C1 segment of cervical spinal cord (tissue), 14 donors: Measurements from ENCODE around the gene NUDT9.
"Not testable (repeated sequence)": the region's sequence is repeated elsewhere in the genome, so short reads cannot be mapped to it uniquely, and the experiment has no call there.

Source experiments
- DNase-seq, 14 donors: peaks; one replicate each; lab custom pipeline; 2025; lab: John Stamatoyannopoulos, UW

The NUDT9 gene

GRCh38 chr4:87409420-87409939 lies 12.9 kb upstream of the NUDT9 start:
- DNase-seq, result no peak

GRCh38 chr4:87410157-87410556 lies 12.2 kb upstream of the NUDT9 start:
- no peak for DNase-seq

GRCh38 chr4:87410679-87411078 lies 11.7 kb upstream of the NUDT9 start:
- DNase-seq, result no peak

DNA sequence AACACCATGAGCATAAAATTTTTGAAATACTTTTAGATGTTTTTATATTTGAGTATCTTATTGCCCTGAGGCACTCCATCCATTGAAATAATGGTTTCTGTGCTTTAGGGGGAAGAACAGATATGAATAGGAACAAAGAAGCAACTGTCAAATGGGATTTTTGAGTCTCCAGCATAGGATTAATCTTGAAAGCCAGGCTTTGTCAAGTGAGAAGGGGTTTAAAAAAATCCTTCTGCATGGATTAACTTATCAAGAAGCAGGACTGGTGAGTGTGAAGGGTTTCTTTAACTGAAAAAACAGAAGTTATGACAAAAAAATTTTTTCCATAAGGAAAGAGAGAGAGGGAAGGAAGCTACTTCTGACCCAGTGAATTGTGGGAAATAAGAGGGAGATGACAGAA lies 7.6 kb upstream of the NUDT9 start:
- DNase-seq, result no peak

DNA sequence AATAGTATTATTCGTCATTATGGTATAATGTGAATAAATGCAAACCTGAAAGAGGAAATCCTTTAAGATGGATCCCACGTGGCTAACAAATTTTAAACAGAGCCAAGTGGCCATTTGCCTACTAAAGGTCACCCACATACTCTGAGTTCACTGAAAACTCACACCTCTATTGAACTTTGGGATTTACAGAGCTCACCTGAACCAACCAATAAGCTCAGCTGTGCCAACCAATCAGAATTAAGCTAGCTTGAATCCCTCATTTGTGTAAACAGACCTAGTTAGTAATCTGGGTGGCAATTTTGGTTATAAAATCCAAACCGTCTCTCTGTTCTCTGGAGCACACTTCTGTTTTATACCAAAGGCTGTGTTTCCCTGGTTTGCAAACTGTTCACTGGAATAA lies 5.4 kb upstream of the NUDT9 start:
- no peak for DNase-seq

DNA sequence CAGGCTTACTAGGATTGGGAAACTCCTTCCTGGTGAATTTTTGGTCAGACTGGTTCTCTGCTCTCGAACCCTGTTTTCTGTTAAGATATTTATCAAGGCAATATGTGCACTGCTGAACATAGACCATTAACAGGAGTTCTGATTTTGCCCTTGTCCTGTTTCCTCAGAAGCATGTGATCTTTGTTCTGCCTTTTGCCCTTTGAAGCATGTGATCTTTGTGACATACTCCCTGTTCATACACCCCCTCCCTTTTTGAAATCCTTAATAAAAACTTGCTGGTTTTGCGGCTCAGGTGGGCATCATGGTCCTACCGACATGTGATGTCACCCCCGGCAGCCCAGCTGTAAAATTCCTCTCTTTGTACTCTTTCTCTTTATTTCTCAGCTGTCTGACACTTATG lies 4.0 kb upstream of the NUDT9 start:
- not testable (repeated sequence) for DNase-seq

GRCh38 chr4:87419578-87420249 lies 2.7 kb upstream of the NUDT9 start:
- DNase-seq, result no peak

DNA sequence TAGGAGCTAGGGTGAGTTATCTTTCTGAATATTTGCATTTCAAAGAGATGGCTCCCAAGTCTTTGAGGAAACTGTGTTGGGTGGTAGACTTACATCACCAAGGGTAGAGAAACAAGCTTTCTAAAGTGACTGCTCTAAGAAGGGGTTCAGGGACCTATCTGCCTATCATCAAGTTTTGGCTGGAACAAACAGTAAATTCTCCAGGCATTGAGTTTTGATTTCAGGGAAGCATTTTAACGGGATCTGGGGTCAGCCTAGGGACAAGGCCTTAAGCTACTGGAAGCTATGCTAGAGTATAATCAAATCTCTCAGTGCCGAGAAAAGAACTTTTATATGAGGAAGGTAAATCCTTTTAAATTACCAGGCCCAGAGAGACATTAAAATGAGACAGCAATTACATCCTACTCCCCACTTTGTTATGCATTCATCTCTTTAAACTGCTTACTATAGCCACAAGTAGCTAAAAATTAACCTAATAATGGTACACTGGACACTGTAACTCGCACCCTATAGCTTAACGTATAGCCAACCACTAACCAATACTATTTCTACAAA lies 2.0 kb upstream of the NUDT9 start:
- DNase-seq, result no peak

- DNase-seq, result peak in 1 of 14 donors; percentile 28
Observed at GRCh38 chr4:87423317-87424098, 1.1 kb downstream of the NUDT9 start.

DNA sequence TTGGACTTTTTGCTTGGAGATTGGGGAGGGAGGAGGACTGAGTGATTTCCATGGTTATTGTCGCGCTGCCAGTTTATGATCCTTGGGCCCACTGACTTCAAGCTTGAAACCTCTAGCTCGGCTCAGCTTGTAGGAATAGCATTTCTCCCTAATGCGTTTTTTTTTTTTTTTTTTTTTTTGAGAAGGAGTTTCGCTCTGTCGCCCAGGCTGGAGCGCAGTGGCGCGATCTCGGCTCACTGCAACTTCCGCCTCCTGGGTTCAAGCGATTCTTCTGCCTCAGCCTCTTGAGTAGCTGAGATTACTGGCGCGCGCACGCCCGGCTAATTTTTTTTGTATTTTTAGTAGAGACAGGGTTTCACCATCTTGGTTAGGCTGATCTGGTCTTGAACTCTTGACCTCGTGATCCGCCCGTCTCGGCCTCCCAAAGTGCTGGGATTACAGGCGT lies 1.7 kb downstream of the NUDT9 start:
- not testable (repeated sequence) for DNase-seq

DNA sequence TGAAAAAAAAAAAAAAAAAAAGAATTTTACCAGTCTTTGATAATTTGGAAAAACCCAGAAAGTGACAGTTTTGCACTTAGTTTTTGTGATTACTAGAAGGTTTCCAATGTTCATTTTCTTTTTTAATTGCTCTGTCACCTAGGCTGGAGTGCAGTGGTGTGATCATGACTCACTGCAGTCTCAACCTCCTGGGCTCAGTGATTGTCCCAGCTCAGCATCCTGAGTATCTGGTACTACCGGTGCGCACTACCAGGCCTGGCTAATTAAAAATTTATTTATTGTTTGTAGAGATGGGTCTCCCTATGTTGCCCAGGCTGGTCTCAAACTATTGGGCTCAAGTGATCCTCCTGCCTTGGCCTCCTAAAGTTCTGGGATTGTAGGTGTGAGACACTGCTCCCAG lies 3.3 kb downstream of the NUDT9 start:
- DNase-seq, result no peak

GRCh38 chr4:87426865-87427517 lies 4.6 kb downstream of the NUDT9 start:
- DNase-seq, result no peak

GRCh38 chr4:87427518-87427868 lies 5.1 kb downstream of the NUDT9 start:
- no peak for DNase-seq

- DNase-seq, result no peak
Observed at GRCh38 chr4:87428979-87429378, 6.6 kb downstream of the NUDT9 start.

- no peak for DNase-seq
Observed at GRCh38 chr4:87430038-87430437, 7.7 kb downstream of the NUDT9 start.

DNA sequence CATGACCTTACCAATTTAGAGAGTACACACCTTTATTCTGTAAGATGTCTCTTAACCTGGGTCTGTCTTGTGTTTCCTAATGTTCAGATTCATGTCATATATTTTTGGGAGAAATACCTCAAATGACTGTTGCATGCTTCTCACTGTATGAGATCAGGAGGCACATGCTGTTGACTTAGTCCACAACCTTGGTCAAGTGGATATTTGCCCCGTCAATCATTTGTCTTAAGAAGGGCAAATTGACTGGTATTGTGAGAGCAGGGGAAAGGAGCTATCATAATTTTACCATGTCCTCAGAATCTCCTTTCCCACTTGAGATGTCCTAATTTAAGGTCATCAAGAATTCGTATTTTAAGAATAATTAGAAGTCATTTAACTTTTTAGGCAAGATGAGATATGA lies 11.0 kb downstream of the NUDT9 start:
- DNase-seq, result no peak

- DNase-seq, result no peak
Observed at GRCh38 chr4:87442889-87443288, 20.5 kb downstream of the NUDT9 start.

DNA sequence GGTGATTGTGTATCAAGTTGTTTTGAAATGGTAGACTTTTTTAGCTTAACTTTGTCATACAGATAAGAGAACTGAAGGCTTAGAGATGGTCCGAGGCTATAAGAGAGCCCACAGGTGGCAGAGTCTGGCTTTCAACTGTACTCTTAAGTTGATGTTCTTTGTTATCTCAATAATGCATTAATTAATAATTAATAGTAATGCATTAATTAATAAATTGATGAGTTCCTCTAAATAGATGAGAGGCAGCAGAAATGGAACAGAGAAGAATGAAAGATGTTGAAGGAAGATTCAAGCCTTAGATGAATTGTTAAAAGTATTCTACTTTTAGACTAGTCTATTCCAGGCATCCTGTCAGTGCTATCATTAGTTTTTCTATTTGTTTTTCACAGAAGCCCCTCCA lies 22.4 kb downstream of the NUDT9 start:
- no peak for DNase-seq

GRCh38 chr4:87445964-87446363 lies 23.6 kb downstream of the NUDT9 start:
- no peak for DNase-seq

- DNase-seq, result not testable (repeated sequence)
Observed at GRCh38 chr4:87446375-87446774, 24.0 kb downstream of the NUDT9 start.

GRCh38 chr4:87451537-87451936 lies 29.2 kb downstream of the NUDT9 start:
- no peak for DNase-seq

- no peak for DNase-seq
Observed at GRCh38 chr4:87458913-87459312, 36.5 kb downstream of the NUDT9 start.
